Astrocyte (in vitro differentiated cells and primary cell): ENCODE measurements around the gene MTHFD1. TPM values are rescaled to one million over a fixed set of nuclear protein-coding genes. Genes with fewer than 3 reads are reported as not detected.
A peak's percentile ranks its signal among the peaks of the same experiment; 100 is the strongest.

Experiments
- DNase-seq: peaks from one replicate; pipeline ENCODE4 v3.0.0-alpha.2; 2010; ENCODE audit warnings: low read depth
- FAIRE-seq: peaks from 2 replicates; lab custom pipeline; 2011; peaks lifted over from hg19 to GRCh38; lab: Jason Lieb, UNC
- H2AFZ ChIP-seq: 2 replicates; pipeline ENCODE4 v1.6.0; 2012; ENCODE audit warnings: low read depth, low read length, inconsistent platforms
- H3K27ac ChIP-seq: 2 replicates; pipeline ENCODE4 v1.5.1; 2011; ENCODE audit warnings: low read depth, low read length, inconsistent platforms
- H3K27me3 ChIP-seq: 2 replicates; pipeline ENCODE4 v1.6.0; 2011; ENCODE audit warnings: low read length, inconsistent platforms; ENCODE audit not compliant: insufficient read depth
- H3K36me3 ChIP-seq: 2 replicates; pipeline ENCODE4 v1.5.1; 2011; ENCODE audit warnings: low read length, inconsistent platforms; ENCODE audit not compliant: insufficient read depth
- H3K4me1 ChIP-seq: 2 replicates; pipeline ENCODE4 v1.5.1; 2011; ENCODE audit warnings: low read length, inconsistent platforms; ENCODE audit not compliant: insufficient read depth
- H3K4me2 ChIP-seq: 2 replicates; pipeline ENCODE4 v1.6.0; 2012; ENCODE audit warnings: low read length, inconsistent platforms
- H3K4me3 ChIP-seq: 2 replicates; pipeline ENCODE4 v1.5.1; 2011; ENCODE audit warnings: low read depth, mild to moderate bottlenecking, low read length, inconsistent platforms; ENCODE audit not compliant: insufficient read depth
- H3K79me2 ChIP-seq: 2 replicates; pipeline ENCODE4 v1.6.0; 2012; ENCODE audit warnings: mild to moderate bottlenecking, low read length, inconsistent platforms; ENCODE audit not compliant: insufficient read depth
- H3K9ac ChIP-seq: 2 replicates; pipeline ENCODE4 v1.6.0; 2012; ENCODE audit warnings: mild to moderate bottlenecking, low read length, inconsistent platforms
- H3K9me3 ChIP-seq: 2 replicates; pipeline ENCODE4 v1.5.1; 2012; ENCODE audit warnings: low read depth, mild to moderate bottlenecking, low read length, inconsistent platforms; ENCODE audit not compliant: insufficient read depth
- H4K20me1 ChIP-seq: 2 replicates; pipeline ENCODE4 v1.6.0; 2012; ENCODE audit warnings: low read length, inconsistent platforms; ENCODE audit not compliant: insufficient read depth
- H3K27ac Mint-ChIP-seq: one replicate; pipeline ENCODE4 v1.8.0; 2021; ENCODE audit warnings: mild to moderate bottlenecking, mixed read lengths; ENCODE audit not compliant: unreplicated experiment
- H3K27me3 Mint-ChIP-seq: one replicate; pipeline ENCODE4 v1.8.0; 2021; ENCODE audit warnings: low read depth, mixed read lengths; ENCODE audit not compliant: unreplicated experiment
- H3K36me3 Mint-ChIP-seq: one replicate; pipeline ENCODE4 v1.8.0; 2021; ENCODE audit warnings: low read depth, mixed read lengths; ENCODE audit not compliant: unreplicated experiment
- H3K4me1 Mint-ChIP-seq: one replicate; pipeline ENCODE4 v1.8.0; 2021; ENCODE audit warnings: low read depth, mixed read lengths; ENCODE audit not compliant: unreplicated experiment
- H3K4me3 Mint-ChIP-seq: one replicate; pipeline ENCODE4 v1.8.0; 2021; ENCODE audit warnings: mild to moderate bottlenecking, moderate library complexity, mixed read lengths; ENCODE audit not compliant: unreplicated experiment
- H3K9me3 Mint-ChIP-seq: one replicate; pipeline ENCODE4 v1.8.0; 2021; ENCODE audit warnings: mild to moderate bottlenecking, mixed read lengths; ENCODE audit not compliant: unreplicated experiment
- EZH2 ChIP-seq: IDR thresholded peaks from 2 replicates; pipeline ENCODE4 v1.6.1; 2012; ENCODE audit warnings: mild to moderate bottlenecking, low read length, inconsistent platforms; ENCODE audit not compliant: insufficient read depth
- total RNA-seq: library from RNA; stranded (reverse); gene quantifications from 2 replicates; pipeline ENCODE4 v1.2.1, GENCODE V29; 2021
- TF ChIP-seq, protein P1 (sequence below): IDR thresholded peaks from 2 replicates; pipeline ENCODE4 v1.5.1; 2011; ENCODE audit warnings: low read depth, mild to moderate bottlenecking, inconsistent platforms, low read length, moderate library complexity; ENCODE audit not compliant: insufficient read depth

MTHFD1 gene
- total RNA-seq, 1 donor from 2014 or later: 56.9 TPM

DNA sequence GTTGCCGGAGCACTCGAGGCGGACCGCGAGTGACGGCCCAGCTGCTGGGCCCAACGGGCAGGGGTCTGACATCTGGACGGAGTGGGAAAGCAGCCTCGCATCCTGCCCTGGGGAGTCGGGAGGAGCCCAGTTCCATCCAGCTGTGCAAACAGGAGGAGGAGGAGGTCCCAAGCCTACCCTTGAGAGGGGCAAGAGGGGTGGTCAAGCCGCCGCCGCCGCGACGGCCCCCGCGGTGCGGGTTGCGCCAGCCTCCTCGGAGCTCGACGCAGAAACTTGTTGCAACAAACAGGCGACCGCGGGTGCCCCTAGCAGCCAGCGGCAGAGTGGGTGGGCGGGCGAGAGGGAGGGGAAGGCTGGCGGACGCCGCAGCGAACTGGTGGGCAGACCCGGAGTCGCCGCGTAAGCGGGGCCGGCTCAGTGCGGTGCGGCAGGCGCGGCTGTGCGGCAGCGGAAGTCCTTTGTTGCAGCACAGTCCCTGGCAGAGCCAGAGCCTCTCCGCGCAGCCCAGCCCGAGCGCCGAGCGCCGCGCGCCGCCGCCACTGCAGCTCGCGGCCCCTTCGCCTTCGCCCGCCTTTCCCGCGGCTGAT is 116.2 kb downstream of the MTHFD1 start, which contains the start of gene ZBTB1:
Gene ZBTB1 (plus strand): TSS at position 461 of the 587 bp plus-strand sequence. CDS start 16,735 bp downstream, outside the sequence.
- H3K9ac ChIP-seq: peak within 1 kb of the TSS; percentile 99
- H4K20me1 ChIP-seq: peaks cover 43% of the 10 kb centered on the region
- peak; percentile 83 for DNase-seq
- H3K27me3 Mint-ChIP-seq: no peaks in the 10 kb centered on the region
- no peaks in the 10 kb centered on the region for H3K9me3 ChIP-seq
- peak within 1 kb of the TSS; percentile 93 for H3K4me2 ChIP-seq
- H3K36me3 ChIP-seq: no peaks in the 10 kb centered on the region
- peaks cover 44% of the 10 kb centered on the region for H3K4me1 ChIP-seq
- peak within 1 kb of the TSS; percentile 97 for H3K4me3 Mint-ChIP-seq
- H3K79me2 ChIP-seq: peaks cover 87% of the 10 kb centered on the region
- H3K27me3 ChIP-seq: no peaks in the 10 kb centered on the region
- TF ChIP-seq, protein P1, sequence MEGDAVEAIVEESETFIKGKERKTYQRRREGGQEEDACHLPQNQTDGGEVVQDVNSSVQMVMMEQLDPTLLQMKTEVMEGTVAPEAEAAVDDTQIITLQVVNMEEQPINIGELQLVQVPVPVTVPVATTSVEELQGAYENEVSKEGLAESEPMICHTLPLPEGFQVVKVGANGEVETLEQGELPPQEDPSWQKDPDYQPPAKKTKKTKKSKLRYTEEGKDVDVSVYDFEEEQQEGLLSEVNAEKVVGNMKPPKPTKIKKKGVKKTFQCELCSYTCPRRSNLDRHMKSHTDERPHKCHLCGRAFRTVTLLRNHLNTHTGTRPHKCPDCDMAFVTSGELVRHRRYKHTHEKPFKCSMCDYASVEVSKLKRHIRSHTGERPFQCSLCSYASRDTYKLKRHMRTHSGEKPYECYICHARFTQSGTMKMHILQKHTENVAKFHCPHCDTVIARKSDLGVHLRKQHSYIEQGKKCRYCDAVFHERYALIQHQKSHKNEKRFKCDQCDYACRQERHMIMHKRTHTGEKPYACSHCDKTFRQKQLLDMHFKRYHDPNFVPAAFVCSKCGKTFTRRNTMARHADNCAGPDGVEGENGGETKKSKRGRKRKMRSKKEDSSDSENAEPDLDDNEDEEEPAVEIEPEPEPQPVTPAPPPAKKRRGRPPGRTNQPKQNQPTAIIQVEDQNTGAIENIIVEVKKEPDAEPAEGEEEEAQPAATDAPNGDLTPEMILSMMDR: no peak
- no peak for TF ChIP-seq EZH2
- H3K4me3 ChIP-seq: peak within 1 kb of the TSS; percentile 87
- FAIRE-seq: no peak
- H3K36me3 Mint-ChIP-seq: peaks cover 5% of the 10 kb centered on the region
- peak within 1 kb of the TSS; percentile 97 for H3K27ac ChIP-seq
- H3K4me1 Mint-ChIP-seq: peaks cover 39% of the 10 kb centered on the region
- no peaks in the 10 kb centered on the region for H3K9me3 Mint-ChIP-seq
- peak within 1 kb of the TSS; percentile 94 for H3K27ac Mint-ChIP-seq
- peak within 1 kb of the TSS; percentile 49 for H2AFZ ChIP-seq

DNA sequence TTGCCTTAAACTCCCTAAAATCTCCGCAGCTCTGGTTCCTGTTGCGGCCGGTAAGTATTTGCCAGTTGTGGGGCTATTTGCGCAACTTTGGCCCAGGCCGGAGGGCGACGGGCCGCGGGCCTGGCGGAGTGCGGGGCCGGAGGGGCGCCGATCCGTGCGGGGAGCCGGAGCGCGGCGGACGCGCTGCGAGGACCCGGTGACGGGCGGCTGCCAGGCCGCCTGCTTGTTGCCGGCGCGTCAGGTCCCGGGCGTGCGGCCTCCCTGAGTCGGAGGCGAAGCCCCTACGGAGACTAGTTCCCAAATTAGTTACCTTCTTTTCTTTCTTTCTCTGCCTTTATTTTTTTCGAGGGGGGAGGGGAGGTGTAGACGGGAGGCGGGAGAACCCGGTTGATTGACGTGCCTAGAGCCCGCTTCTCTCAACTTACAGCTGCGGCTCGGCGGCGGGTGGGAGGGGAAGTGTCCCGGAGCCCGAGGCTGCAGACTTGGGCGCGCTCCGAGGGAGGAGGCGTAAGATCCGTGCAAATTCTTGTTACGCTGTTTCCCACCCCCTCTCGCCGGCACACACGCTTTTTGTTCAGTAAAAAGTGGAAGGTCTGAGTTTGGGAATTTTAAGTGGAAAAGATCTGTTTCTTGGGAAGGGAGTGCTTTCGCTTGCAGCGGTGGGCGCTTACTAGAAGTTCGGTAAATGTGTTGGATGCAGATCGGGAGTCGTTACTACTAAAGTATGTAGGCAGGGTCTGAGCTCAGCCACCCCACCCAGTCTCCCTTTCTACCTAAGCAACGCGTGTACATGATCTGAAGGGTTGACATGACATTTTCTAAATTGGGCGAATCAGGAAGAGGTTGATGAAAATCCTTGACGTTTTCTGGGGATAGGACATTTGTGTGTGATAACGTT is 117.0 kb downstream of the MTHFD1 start:
- FAIRE-seq: no peak
- Mint-ChIP-seq H3K4me3 (peak overlapping the region; percentile 97), H3K9me3 (no peaks in the 10 kb centered on the region), H3K27ac (peak overlapping the region; percentile 94), H3K4me1 (peaks cover 42% of the 10 kb centered on the region), H3K27me3 (no peaks in the 10 kb centered on the region), H3K36me3 (peaks cover 5% of the 10 kb centered on the region)
- Histone ChIP-seq H4K20me1 (peaks cover 48% of the 10 kb centered on the region), H3K79me2 (peaks cover 86% of the 10 kb centered on the region), H3K9me3 (no peaks in the 10 kb centered on the region), H3K4me2 (peak overlapping the region; percentile 93), H3K36me3 (no peaks in the 10 kb centered on the region), H3K27ac (peak overlapping the region; percentile 97), H3K4me3 (peak overlapping the region; percentile 87), H3K9ac (peak overlapping the region; percentile 99), H2AFZ (peak overlapping the region; percentile 47), H3K4me1 (peaks cover 44% of the 10 kb centered on the region), H3K27me3 (no peaks in the 10 kb centered on the region)
- TF ChIP-seq EZH2: no peak
- TF ChIP-seq, protein P1: no peak
- peak; percentile 73 for DNase-seq
